K562 (cell line): Measurements from ENCODE around the gene P4HB. TPM values are rescaled to one million over a fixed set of nuclear protein-coding genes. Genes with fewer than 3 reads are reported as not detected.

Experiments used
- ZBTB8A ChIP-seq: fragments of 450-650 bp; IDR thresholded peaks from 2 replicates; pipeline ENCODE4 v1.6.1; 2018; ENCODE audit warnings: mild to moderate bottlenecking, moderate library complexity; ENCODE audit not compliant: partially characterized antibody
- ZFP91 ChIP-seq: sonication (generic); formaldehyde crosslinking; IDR thresholded peaks from 2 replicates; pipeline ENCODE4 v1.8.0; 2022; ENCODE audit warnings: mild to moderate bottlenecking, missing genetic modification reagents
- ZNF518B ChIP-seq: fragments of 250-450 bp; sonication (Bioruptor Pico); IDR thresholded peaks from 2 replicates; pipeline ENCODE4 v1.5.0; 2021; ENCODE audit warnings: mild to moderate bottlenecking, moderate library complexity
- ZNF639 ChIP-seq, 2 experiments: fragments of 200-800 bp in 1 of 2; sonication (Bioruptor generic) in 1 of 2; sonication (generic) in 1 of 2; formaldehyde crosslinking in 1 of 2; IDR thresholded peaks in 1 of 2; conservative IDR thresholded peaks in 1 of 2; 2 replicates each; pipeline versions ENCODE4 v1.5.0 to v1.6.1; 2016 to 2020; ENCODE audit warnings: missing compliant biosample characterization in 1 of 2, missing genetic modification characterization in 1 of 2, missing genetic modification reagents in 1 of 2
- ZNF740 ChIP-seq, 3 experiments: fragments of 200-800 bp in 1 of 3; sonication (Bioruptor generic) in 1 of 3; sonication (generic) in 1 of 3; formaldehyde crosslinking in 1 of 3; IDR thresholded peaks; 2 replicates each; pipeline versions ENCODE4 v1.6.1 to v1.8.0; 2016 to 2022; ENCODE audit warnings: mild to moderate bottlenecking in 2 of 3, missing compliant biosample characterization in 2 of 3, missing genetic modification characterization in 2 of 3, missing genetic modification reagents in 1 of 3
- polyA plus RNA-seq, 8 experiments: library from polyadenylated mRNA; depleted of rRNA in 4 of 8; stranded (reverse) in 5 of 8; unstranded in 3 of 8; fragments of >200 nt; fragmentation: Nextera tagmentation in 2 of 8; fragmentation: Illumina TruSeq in 1 of 8; extraction: Ambion mirVana in 2 of 8; extraction: Trizol in 1 of 8; gene quantifications; 2 replicates each; pipeline versions ENCODE4 v1.2.1 to v1.2.3, GENCODE V29; 2011 to 2014; ENCODE audit warnings: inconsistent platforms in 1 of 8, missing spikeins in 1 of 8
- total RNA-seq, 7 experiments: library from RNA; depleted of rRNA in 6 of 7; stranded (reverse); fragments of >200 nt in 6 of 7; fragmentation: Illumina TruSeq in 2 of 7; extraction: Trizol in 2 of 7; gene quantifications; 2 replicates each; pipeline versions ENCODE4 v1.2.1 to v1.2.3, GENCODE V29; 2011 to 2021; ENCODE audit warnings: low replicate concordance in 1 of 7

Gene P4HB
- total and polyA plus RNA-seq, 9 of the 15 experiments (the other 6 are each of a cell fraction or from before 2014, with no cell fraction given): 4.4 to 645 (median 325) TPM

GRCh38 chr17:81807839-81808238, 52.5 kb downstream of the P4HB start (continued):
- TF ChIP-seq ZNF740 (CRISPR knock-in tag; IDR thresholded peaks at IDR 0.05) (no peak), ZNF740 (tag; IDR thresholded peaks at IDR 0.05) (no peak), ZNF518B (CRISPR knock-in tag) (no peak), ZBTB8A (no peak), ZFP91 (CRISPR knock-in tag) (no peak), ZNF639 (CRISPR knock-in tag; conservative IDR thresholded peaks at IDR 0.05 in 1 of 2, IDR thresholded peaks at IDR 0.05 in 1 of 2) (no peak)
